COLO668 (cell line): ENCODE data around the gene SEC22C.

ENCODE experiments used
- DNase-seq: peaks from one replicate; lab custom pipeline; 2025; ENCODE audit not compliant: unreplicated experiment; lab: John Stamatoyannopoulos, UW

The SEC22C gene

DNA sequence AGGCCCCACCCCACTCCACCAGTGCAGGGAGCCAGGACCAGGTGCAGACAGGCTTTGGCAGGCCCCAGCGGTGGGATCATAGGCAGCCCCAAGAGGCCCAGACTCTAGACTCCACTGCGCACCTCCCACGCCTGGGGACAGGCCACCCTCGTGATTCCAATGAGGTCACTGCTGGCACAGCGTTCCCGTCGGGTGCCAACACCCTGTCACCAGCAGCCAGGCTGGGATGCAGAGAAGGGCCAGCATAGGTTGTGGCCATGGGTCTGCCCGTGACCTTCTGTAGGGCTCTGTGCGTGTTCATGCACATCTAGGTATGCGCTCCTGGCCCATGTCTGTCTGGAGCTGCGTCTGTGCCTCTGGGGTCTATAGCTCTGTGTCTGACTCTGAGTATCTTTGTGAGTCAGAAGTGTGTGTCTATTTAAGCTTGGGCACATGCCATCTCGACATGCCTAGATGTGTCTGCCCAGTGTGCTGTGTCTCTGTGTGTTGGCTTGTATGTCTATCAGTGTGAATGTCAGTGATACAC lies 66.3 kb downstream of the SEC22C start:
- no peak for DNase-seq

DNA sequence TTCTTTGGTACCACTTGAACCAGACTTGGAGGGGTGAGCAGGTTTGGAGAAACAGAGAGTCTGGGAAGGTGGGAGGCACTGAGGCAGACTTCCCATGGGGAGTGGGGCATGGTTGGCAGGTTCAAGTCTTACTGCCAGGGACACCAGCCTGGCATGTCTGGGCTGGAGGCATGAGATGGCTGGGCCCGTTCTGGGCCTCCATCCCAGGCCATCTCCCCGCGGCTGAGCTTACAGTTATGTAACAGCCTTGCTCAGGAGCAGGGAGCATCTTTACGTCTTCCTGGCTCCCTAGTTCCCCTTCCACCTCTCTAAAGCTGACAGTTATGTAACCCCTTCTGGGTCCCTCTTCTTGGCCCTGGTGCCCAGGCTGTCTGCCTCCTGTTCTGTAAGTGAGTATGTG lies 66.9 kb downstream of the SEC22C start:
- DNase-seq = no peak

- DNase-seq = no peak
These were observed 68.2 kb downstream of the SEC22C start for GRCh38 chr3:42513521-42513920.

- DNase-seq = no peak
These were observed 68.6 kb downstream of the SEC22C start for GRCh38 chr3:42513121-42513520.

- no peak for DNase-seq
These were observed 70.0 kb downstream of the SEC22C start for GRCh38 chr3:42511736-42512135.

DNA sequence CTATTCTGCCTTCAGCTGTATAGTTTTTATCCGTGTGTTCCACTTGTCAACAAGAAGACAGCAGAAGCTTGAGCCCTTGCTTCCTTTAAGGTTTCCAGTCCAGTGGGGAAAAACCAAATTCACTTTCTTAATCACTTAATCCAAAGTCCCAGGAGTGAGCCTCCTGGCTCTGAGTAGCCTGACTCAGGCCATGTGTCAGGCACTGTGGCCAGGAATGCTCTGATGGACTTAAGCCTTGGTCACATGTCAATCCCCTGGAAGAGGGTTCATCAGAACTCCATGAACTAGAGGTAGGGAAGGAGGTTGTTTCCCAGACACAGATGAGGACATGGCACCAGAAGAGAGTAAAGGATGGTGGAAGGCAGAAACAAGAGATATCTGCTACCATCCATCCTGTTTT lies 70.6 kb downstream of the SEC22C start:
- DNase-seq = no peak

GRCh38 chr3:42510325-42510724 lies 71.4 kb downstream of the SEC22C start:
- DNase-seq = no peak

- no peak for DNase-seq
These were observed 72.7 kb downstream of the SEC22C start for GRCh38 chr3:42509111-42509510.

DNA sequence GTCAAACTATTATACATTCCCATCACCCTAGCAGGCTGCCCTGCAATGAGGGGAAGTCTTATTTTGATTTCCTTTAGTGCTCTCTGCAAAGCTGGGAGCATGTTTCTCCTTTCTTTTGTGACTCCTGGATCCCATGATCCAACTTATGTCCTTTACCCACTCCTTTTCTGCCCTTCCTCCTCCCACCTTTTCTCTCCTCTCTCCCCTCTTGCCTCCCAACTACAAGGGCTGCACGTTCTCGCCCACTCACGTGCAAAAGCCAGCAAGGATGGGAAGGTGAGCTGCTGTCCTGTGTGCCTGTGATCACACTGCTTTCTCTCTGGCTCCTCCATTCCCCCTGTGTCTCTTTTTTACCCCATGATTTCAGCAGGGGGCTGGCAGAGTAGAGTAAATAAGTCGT lies 73.2 kb downstream of the SEC22C start:
- DNase-seq = no peak

DNA sequence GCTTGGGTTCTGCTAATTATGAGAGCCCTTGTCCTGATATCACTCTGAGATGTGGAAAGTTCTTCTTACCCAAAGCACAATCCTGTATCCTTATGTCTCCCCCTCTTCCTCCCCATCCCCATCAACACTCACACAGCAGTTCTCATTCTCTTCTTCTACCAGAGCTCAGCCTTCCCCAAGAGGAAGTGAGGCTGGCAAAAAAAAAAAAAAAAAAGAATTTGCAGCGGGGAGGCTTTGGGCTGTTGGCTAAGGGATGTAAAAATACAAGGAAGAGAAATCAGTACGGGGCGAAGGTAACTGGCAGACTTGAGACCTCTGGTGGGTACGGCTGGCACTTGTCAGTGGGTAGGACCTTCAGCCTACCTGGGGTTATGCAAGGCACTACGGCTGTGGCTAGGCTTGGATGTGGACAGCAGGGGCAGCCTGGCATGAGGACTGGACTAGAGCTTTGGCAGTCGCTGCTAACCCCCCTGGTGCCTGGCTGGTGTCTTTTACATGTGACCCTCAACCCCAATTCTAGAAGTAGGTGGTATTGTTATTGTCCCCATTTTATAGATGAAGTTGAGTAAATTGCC lies 73.9 kb downstream of the SEC22C start:
- no peak for DNase-seq

DNA sequence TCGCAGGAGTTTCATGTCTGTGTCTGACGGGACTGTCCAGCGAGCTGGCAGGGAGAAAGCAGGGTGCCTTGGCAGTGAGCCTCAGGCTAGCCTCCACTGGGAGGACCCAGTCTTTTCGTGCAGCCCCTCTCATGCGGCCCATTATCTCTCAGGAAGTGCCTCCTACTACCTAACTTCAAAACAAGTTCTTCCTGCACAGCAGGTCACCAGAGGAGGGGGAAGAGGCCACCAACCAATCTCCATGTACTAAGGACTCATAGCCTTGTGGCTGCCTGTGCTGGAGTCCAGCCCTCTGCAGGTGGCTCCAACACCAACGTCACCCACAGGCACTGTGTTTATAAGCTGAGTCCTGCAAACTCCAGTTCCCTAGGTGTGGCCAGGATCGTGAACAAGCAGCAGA lies 74.5 kb downstream of the SEC22C start:
- no peak for DNase-seq

DNA sequence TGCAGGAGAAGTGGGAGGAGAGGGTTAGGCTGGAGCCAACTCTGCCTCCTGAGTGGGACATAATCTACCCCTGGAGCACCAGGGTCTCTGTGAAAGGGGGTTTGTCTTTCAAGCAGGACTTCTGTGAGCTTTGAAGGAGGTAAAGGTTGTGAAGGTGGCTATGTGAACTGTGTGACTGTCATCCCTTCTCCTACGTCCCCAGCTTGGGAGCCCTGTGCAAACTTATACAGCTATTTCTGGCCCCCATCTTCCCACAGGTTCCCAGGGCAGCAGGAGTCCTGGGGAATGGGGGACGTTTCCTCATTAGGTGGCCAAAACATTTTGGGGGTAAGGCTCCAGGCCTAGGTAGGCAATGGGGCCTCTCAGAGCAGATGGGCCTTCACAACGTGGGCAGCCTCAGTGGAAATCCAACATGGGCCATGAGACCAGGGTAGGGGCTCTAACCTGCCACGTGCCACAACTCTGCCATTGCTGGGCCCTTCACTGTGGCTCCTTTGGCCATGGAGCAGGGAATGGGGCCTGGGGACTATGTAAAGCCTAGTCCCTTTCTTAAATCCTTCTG lies 75.8 kb downstream of the SEC22C start:
- DNase-seq = no peak

DNA sequence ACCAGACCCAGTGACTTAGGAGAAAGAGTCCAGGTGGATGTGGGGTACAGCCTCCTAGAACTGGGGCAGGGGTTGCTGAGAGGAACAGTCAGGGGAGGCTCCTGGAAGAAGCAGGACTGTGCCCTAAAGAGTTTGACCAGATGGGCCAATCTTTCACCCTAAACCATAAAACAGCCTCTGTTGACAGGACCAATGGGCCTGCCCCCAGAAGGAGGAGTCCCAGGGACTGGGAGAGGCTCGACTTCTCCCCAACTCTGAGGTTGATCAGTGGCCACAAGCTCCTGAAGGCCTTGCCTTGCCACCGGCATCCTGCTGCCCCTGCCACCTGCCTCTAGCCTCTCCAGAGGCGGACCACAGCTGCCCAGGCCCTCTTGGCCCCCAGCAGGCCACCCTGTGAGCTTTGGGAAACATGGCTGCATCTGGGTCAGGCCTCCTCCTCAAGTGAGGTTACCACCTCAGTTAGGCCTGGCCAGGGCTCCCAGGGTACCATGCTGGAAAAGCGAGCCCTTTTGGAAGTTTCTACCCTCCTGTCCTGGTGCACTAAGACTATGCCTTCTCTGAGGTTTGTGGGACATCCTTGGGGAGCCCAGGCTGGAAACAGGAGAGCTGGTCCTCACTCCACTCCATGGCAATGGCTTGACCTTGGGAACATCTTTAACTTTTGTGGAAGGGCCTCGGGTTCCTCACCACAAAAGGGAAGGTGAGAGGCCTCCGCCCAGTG lies 76.5 kb downstream of the SEC22C start:
- DNase-seq = no peak

DNA sequence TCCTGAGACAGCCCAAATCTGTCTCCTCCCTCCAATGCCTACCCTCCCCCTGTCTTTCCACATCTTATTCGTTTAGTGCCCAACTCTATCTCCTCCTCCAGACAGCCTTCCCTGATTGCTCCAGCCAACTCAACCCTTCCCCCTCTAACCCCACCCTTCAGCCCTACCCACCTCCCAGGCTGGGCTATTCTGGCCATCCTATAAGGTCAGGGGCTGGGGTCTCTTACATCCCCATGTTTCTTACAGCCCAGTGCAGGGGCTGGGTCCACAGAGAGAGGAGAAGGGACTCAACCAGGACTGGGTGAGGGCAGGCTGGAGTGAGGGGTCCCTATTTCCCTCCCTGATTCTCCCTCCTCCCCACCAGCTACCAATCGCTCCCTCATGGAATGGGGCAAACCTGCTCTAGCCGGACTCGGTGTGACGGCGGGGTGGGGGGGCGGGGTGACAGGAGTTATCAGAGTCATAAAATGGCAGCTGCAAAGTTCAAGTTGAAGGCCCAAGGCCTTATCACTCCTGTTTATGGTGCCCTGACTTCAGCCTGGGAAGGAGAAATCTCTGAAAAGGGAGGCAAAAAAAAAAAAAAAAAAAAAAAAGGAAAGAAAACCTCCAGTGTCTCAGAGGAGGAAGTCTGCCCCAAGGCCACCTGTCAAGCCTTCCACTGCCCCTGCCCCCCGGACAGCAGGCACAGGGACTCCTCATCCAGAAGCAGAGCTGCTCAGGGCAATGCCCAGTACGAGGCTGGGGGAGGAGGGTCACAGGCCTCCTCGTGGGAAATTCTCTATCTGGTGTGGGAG lies 77.2 kb downstream of the SEC22C start:
- DNase-seq = no peak

- DNase-seq = no peak
These were observed 77.8 kb downstream of the SEC22C start for GRCh38 chr3:42503957-42504333.

DNA sequence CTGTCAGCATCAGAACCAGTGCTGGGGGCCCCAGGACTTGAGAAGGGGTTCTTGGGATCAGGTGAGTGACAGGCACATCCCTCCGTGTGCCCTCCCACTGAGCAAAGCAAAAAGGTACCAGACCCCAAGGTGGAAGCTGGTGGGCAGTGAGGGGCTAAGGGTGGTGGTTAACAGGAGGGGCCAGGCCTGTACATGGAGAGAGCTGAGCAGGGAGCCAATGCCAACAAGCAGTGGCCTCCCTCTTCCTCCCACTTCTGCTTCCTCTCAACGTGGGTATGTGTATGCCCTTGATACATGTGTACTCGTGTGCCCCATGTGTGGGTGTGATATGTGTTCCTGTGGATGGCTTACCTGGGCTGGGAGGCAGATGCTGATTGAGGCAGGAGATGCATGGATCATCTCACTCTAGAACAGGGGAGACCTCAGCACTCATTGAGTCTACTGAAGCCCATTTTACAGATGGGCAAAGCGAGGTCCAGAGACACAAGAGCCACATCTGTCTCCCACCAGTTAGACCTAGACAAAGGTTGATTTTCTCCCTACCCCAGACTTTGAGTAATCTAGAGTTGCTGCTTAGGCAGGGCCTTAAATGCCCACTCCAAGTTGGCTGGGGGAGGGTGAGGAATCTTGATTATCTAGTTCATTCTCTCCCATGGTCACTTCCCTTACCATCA lies 78.4 kb downstream of the SEC22C start:
- DNase-seq = no peak

DNA sequence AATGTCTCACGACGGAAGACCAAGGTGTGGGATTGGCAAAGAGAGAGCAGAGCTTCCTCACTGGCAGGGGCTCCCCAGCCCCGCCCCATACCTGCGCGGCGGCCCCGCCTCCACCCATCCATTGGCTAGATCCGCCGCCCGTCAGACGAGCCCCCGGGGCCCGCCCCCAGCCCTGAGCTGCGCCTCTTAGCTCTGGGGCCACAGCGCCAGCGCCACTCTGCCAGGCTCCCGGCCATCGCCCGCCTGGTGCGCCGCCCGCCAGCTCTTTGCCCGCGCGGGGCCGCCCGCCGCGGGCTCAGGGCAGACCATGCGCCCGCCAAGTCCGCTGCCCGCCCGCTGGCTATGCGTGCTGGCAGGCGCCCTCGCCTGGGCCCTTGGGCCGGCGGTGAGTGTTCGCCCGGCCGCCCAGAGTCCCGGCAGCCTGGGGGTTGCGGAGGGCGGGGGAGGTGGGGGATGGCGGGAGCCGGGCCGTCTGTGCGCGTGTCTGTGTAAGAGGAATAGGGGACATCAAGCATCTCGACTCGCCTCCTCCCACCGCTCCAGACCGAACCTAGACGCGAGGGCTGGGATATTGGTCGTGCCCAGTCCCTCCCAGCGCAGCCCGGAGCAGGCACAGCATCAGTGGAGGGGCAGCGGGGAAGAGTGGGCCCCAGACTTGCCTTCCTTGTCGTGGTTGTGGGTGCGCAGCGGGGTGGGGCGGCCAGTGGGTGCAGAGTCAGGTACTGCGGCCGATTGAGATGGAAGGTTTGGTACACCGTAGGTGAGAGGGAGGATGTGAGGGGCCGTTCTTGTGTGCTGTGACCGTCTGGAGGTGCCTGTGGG lies 79.1 kb downstream of the SEC22C start, which contains the start of gene VIPR1:
TSS of gene VIPR1 (plus strand) at position 215 of the 822 bp plus-strand sequence. CDS start at position 308, 93 bp downstream.
- DNase-seq = peak; percentile 91

DNA sequence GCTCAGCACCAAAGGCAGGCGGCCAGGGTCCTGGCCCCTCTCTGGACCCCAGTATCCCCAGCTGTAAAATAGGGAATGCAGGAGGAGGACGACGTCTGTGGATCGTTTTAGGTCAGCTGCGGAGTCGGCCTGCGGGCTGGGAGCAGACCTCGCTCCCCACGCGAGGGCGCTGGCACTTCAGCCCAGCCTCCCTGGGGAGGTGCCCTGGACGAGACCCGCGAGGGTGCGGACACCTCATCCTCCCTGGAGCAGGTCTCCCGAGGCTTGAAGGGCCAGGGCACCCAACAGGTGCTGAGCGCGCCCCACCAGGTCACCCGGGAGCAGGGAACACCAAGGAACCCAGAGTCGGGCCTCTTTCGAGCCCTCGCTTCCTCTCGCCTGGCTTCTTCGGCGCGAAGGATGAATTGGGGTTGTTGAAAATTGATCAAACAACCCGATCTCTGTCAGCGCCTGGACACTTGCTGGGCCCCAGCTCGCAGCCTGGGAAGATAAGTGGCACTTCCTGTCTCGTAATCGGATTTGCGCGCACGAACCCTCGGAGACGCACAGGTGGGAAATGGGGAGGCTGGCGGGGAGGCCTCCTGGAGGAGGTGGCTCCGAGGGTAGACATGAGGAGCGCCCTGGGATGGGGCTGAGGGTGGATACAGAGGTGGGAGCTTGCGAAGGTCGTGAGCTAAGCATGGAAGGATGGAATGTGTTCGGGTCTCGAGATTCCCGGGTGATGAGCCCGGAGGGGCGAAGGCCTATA lies 79.9 kb downstream of the SEC22C start:
- DNase-seq = peak; percentile 78

GRCh38 chr3:42501321-42501680 lies 80.5 kb downstream of the SEC22C start:
- DNase-seq = peak; percentile 30

DNA sequence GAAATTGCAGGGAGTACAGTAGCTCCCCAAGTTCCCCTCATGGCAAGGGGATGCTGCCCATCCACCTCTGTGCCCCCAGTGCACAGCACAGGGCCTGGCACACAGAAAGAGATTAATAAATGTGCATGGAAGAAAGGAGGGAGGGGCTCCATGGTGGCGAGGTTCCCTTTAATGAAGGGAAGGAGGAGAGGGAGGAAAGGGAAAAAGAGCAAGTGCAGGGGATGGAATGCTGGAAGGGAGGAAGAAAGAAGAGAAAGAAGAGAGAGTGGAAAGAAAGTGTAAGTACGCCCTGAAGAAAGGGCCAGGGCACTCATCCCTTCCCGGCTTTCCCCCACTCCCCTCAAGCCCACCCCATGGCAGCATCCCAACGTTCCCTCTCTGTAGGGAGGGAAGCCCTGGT lies 80.9 kb downstream of the SEC22C start:
- DNase-seq = no peak
